KOPT-K1 (cell line): ENCODE results near the gene AZIN2.
A peak's percentile ranks its signal among the peaks of the same experiment; 100 is the strongest.

Source experiments
- H3K27ac ChIP-seq: fragments of 200-600 bp; sonication (generic); 2 replicates; pipeline ENCODE4 v1.5.1; 2016; ENCODE audit warnings: antibody characterized with exemption, mild to moderate bottlenecking, low read depth, low read length; ENCODE audit not compliant: poor library complexity, severe bottlenecking
- H3K36me3 ChIP-seq: fragments of 200-600 bp; sonication (generic); 2 replicates; pipeline ENCODE4 v1.5.1; 2017; ENCODE audit warnings: antibody characterized with exemption, mild to moderate bottlenecking, low read length, moderate library complexity; ENCODE audit not compliant: insufficient read depth
- H3K9me3 ChIP-seq: fragments of 200-600 bp; sonication (generic); 2 replicates; pipeline ENCODE4 v1.5.1; 2017; ENCODE audit warnings: antibody characterized with exemption, low read length, mild to moderate bottlenecking; ENCODE audit not compliant: insufficient read depth, poor library complexity, severe bottlenecking

The AZIN2 gene

GRCh38 chr1:33078030-33078591 lies 2.8 kb upstream of the AZIN2 start:
- no peak overlapping the region for H3K27ac ChIP-seq
- no peaks in the 10 kb centered on the region for H3K9me3 ChIP-seq
- H3K36me3 ChIP-seq = no peaks in the 10 kb centered on the region

DNA sequence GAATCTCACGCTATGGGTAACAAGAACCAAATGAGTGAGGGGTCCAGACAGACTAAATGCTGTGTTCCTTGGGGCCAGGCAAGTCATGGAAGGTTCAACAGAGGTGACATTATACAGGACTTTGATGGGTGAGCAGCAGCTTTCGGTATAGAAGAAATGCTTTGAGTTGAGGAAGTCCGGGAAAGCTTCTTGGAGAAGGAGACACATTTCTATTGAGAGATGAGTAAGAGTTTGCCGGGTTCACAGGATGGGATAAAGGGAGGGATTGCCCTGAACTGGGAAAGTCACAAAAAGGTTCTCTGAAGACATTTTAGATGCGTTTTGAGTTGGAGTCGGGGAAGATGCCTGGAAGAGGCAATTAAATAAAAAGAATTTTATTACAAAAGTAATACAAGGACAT lies 580 bp upstream of the AZIN2 start:
- H3K27ac ChIP-seq = peak overlapping the region; percentile 56
- H3K9me3 ChIP-seq = no peaks in the 10 kb centered on the region
- H3K36me3 ChIP-seq = no peaks in the 10 kb centered on the region

GRCh38 chr1:33081554-33082305 lies 777 bp downstream of the AZIN2 start:
- H3K27ac ChIP-seq = peak overlapping the region; percentile 56
- no peaks in the 10 kb centered on the region for H3K36me3 ChIP-seq
- no peaks in the 10 kb centered on the region for H3K9me3 ChIP-seq

DNA sequence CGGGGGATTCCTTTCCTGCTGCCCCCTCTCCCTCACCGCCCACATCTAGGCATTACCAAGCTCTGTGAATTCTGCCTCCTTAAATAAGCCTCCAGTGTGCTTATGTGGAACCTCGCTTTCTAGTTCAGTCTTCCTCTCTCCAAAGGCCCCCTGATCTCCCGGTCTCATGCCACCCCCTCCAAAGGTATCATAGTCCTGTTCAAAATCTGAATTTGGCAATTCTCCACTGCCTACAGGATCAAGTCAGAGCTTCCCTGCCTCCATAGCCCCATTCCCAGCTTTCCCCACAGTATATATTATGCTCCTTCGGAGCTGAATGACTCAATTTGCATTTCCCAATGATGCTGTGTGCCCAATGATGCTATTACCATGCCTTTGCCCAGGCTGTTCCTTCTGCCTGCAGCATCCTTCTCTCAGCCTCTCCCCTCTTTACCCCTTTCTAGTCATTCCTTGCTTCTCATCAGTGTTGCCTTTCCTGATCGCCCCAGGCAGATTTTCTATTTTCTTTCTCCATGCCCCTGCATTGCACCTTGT lies 1.7 kb downstream of the AZIN2 start:
- no peaks in the 10 kb centered on the region for H3K9me3 ChIP-seq

DNA sequence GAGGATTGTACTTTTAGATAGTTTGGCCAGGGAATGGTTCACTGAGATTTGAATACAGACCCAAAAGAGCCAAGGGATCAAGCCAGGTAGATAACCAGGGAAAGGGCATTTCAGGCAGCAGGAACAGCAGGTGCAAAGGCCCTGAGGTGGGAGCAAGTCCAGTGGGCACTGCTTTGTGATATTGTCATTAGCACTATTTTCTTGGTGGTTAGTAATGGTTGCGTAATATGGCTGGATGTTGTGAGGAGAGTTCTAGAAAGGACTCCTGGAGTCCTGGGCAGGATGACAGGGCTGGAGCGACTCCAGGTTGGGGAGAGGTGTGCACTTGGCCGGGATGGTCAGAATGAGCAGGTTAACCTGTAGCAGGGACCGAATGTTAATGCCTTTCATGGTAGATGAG lies 4.4 kb downstream of the AZIN2 start:
- Histone ChIP-seq H3K9me3 (no peaks in the 10 kb centered on the region), H3K36me3 (no peaks in the 10 kb centered on the region), H3K27ac (no peak overlapping the region)

More for the DNA sequence above, 1.7 kb downstream of the AZIN2 start:
- Histone ChIP-seq H3K36me3 (no peaks in the 10 kb centered on the region), H3K27ac (no peak overlapping the region)

DNA sequence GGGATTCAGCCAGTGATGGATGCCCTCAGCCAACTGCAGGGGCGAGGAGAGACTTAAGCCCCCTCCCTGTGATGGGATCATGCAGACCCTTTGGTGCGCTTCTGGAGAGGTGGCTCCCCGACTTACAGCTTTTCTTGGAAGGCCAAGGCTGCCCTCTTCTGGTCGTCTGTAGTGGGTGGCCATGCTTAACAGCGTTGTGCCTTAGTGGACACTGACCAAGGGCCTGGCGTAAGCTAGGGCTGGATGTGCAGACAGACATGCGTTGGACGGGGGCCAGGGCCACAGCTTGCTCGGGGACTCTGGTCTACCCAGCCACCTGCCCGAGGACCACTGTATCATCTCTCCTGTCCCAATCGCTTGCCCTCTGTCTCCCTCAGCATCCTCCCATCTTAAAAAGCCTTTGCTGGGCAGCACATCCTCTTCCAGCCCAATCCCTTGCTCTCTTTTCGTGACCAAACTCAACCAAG lies 5.5 kb downstream of the AZIN2 start:
- no peaks in the 10 kb centered on the region for H3K36me3 ChIP-seq
- no peaks in the 10 kb centered on the region for H3K9me3 ChIP-seq
- H3K27ac ChIP-seq = no peak overlapping the region

DNA sequence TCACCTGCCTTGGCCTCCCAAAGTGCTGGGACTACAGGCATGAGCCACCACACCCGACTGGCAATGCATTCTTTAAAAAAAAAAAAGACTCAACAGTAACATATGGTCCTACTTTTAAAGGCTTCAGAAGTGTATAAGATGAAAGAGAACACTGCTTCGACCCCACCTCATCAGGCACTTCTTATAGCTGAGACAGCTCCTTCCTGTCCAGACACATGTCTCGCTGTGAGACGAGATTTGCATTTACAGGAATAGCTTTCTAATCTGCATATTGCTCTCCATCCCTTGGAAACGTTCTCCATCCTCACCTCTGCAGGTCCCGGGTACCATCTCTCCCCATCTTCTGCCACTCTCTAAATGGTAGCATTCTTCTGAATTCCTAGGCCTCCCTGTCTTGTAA lies 6.7 kb downstream of the AZIN2 start:
- H3K36me3 ChIP-seq = no peaks in the 10 kb centered on the region
- no peaks in the 10 kb centered on the region for H3K9me3 ChIP-seq
- peak overlapping the region; percentile 68 for H3K27ac ChIP-seq

- H3K9me3 ChIP-seq = no peaks in the 10 kb centered on the region
- H3K36me3 ChIP-seq = no peaks in the 10 kb centered on the region
- peak overlapping the region; percentile 68 for H3K27ac ChIP-seq
Measured at GRCh38 chr1:33088119-33088906, 7.4 kb downstream of the AZIN2 start.

DNA sequence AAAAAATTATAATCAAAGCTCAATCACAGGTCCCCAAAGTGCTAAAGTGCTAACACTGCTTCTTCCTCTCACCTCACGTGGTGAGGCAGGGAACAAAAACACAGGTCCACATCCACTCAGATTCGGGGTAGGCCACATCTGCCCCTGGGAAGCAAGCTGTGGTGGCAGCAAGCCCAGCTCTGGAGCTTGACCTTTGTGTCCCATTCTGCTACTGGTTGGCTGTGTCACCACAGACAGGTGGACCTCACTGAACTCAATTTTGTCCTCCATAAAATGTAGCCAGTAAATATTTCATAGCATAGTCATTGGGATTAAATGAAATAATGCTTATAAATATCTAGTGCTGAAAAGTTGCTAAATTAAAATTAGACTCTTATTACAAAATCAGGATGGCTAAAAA lies 8.5 kb downstream of the AZIN2 start:
- no peaks in the 10 kb centered on the region for H3K9me3 ChIP-seq
- H3K36me3 ChIP-seq = no peaks in the 10 kb centered on the region
- H3K27ac ChIP-seq = no peak overlapping the region

DNA sequence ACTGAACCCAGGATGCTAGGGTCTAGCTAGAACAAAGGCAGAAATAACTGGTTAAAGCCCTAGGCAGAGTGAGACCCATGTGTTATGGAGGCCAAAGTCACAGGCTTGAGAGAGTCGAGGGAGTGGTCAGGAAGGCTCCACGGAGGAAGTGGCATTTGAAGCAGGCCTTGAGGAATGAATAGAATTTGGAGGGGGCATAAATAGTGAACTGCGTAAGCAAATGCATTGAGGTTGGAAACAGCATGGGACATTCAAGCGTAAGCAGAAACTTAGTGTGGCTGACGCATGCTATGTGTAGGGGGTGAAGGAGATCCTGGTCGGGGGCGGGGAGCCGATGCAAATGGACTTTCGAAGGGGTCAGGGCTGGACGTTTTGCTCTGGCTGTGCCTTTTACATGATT lies 11.5 kb downstream of the AZIN2 start:
- Histone ChIP-seq H3K9me3 (no peaks in the 10 kb centered on the region), H3K27ac (peak overlapping the region; percentile 26), H3K36me3 (no peaks in the 10 kb centered on the region)

GRCh38 chr1:33093004-33093403 lies 12.1 kb downstream of the AZIN2 start:
- peak overlapping the region; percentile 26 for H3K27ac ChIP-seq
- H3K9me3 ChIP-seq = no peaks in the 10 kb centered on the region
- H3K36me3 ChIP-seq = no peaks in the 10 kb centered on the region

GRCh38 chr1:33094486-33094885 lies 13.5 kb downstream of the AZIN2 start:
- Histone ChIP-seq H3K9me3 (no peaks in the 10 kb centered on the region), H3K27ac (peak overlapping the region; percentile 26), H3K36me3 (no peaks in the 10 kb centered on the region)

DNA sequence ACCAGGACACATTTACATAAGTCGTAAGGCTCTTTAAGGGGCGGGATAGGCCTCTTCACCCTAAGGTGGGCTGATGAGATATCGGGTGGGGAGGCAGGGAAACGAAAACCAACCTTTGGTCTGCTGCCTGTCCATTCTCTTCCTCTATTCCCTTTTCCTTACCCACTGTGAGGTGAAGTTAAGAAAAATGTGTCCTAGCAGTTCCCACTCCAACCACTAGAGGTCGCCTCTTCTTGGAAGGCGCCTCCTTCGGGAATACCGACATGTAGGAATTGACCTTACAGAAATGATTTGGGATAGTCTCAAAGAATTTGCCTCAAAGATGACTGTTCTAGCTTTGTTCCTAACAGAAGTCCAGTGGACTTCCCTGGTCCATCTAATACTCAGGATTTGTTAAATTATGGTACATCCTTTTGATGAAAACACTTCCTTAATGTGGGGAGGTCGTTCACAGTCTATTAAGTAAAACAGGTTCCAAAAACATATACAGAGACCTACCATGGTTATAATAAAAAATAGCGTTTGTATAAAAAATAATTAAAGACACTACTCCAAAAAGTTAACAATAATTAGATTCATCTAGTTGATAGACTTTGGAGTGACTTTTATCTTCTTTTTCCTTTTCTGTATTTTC lies 14.1 kb downstream of the AZIN2 start:
- Histone ChIP-seq H3K36me3 (no peaks in the 10 kb centered on the region), H3K27ac (peak overlapping the region; percentile 99), H3K9me3 (no peaks in the 10 kb centered on the region)

GRCh38 chr1:33096363-33097005 lies 15.5 kb downstream of the AZIN2 start:
- peak overlapping the region; percentile 99 for H3K27ac ChIP-seq

More at GRCh38 chr1:33096363-33097005, 15.5 kb downstream of the AZIN2 start:
- no peaks in the 10 kb centered on the region for H3K9me3 ChIP-seq
- H3K36me3 ChIP-seq = no peaks in the 10 kb centered on the region
